GM18498 (cell line): Measurements from ENCODE around the gene DUSP6.

ENCODE experiments used
- ATAC-seq: cut with Tn5 transposase; IDR thresholded peaks from one replicate; pipeline ENCODE4 v1.9.1; 2021; ENCODE audit warnings: mild to moderate bottlenecking, moderate library complexity; ENCODE audit not compliant: unreplicated experiment

DUSP6 gene

DNA sequence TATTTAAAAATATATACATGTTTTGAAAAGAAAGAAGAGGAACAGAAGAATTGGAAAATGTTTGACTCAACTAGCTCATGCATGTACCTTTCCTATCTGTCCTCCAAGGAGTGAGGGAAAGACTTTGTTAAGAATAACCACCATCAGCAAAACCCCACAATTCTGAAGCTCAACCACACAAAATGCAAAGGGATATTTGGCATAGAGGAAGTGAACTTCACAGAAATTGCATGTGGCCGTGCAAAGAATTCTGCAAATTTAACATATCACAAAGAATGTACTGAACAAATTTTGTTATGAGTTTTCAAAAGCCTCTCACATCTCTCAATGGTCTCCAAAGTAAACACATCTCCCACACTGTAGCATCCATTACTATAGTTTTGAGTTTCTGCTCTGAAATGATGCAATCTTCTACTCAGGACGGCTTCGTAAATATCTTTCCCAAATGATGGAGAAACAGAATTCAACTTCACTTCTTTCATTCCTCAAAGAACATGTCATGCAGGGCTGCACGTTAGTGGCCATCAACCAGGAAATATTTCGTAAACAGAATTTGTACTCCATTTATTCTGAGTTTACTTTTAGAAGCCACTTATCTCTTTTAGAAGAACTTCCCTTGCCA, 17.6 kb downstream of the DUSP6 start:
- ATAC-seq: no peak

DNA sequence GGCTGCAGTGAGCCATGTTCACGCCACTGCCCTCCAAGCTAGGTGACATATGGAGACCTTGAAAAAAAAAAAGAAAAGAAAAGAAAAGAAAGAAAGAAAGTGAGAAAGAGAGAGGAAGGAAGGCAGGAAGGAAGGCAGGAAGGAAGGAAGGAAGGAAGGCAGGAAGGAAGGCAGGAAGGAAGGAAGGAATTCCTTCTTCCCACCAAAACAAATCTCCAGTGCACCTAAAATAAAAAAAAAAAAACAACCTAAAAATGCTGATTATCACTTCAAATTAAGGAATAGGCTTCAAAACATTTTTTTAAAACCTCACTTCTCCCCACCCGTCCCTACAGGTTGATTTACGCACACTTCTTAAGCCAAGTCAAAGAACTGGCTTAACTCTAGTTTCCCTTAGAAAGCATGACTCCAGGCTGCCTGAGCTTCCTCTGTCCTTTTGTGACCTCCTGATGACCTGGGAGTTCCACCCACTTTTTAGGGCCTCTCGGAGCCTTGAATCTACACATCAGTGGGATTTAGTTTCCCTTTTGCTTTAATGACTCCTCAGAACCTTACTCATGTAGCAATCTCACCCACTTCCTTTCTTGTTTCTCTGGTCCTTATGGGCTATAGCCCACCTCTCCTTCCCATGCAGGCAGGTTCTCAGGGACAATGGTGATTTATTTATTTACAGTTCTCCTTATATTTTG, 18.6 kb downstream of the DUSP6 start:
- ATAC-seq: peak; percentile 69

DNA sequence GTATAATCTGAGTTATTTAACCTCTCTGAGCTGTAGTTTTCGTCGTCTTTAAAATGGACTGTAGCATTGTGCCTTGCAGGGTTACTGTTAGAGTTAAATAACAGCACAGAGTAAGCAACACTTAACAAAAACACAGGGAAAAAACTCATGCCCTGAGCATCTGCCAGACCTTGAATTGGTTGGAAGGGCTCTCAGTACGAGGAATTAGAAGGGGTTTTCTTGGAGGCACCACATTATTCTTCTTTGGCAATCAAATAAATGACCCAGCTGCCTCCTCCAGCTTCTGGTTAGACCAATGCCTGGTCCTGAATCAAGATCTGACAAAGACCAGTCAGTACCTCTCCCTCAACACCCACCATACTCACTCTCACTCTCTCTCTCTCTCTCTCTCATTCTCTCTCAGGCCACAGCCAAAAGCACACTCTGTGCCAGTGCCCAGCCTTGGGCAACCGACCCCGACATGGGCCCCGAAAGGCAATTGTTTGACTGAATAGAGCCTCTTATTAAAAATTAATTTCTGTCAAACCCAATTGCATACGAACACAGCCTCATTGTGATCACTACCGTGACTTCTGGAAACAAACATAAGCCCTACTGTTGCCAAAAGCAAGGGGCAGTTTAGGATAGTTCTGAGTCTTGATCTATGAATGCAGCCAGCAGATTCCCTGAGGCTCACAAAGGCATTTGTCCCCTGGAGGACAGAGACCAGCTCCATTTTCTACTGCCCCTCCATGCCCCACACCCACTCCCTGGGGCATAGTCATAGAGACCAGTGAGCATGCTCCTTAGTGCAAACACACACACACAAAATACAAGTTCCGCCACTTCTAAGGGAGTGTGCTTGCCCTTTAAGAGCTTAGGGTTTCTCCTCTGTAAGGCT, 23.9 kb downstream of the DUSP6 start:
- ATAC-seq: no peak

DNA sequence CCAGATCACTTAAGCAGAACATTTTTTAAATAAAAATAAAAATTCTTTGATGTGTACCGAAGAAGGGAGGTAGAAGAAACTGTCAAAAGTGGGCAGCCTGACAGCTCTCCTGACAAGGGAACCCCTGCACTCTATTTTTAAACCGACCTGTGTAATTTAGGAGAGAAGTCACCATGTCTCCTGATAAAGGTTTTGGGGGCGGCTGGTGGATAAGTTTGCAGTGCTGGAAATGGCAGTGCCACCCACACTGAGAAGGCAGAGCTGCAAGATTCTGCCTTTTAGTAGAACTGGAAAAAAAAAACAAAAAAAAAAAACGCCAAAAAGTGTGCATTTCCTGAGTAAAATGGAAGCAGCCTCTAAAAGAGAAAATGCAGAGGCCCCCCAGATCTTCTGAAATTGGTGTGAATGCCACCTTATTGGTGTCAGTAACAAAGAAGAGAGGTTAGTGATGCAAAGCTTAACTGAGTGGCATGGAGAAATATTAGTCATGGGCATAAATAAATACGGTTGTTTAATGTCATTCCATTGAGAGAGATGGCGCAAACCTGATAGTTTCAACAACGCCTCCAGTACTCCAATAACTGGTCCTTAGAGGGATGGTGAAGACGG, 24.7 kb downstream of the DUSP6 start:
- ATAC-seq: no peak

DNA sequence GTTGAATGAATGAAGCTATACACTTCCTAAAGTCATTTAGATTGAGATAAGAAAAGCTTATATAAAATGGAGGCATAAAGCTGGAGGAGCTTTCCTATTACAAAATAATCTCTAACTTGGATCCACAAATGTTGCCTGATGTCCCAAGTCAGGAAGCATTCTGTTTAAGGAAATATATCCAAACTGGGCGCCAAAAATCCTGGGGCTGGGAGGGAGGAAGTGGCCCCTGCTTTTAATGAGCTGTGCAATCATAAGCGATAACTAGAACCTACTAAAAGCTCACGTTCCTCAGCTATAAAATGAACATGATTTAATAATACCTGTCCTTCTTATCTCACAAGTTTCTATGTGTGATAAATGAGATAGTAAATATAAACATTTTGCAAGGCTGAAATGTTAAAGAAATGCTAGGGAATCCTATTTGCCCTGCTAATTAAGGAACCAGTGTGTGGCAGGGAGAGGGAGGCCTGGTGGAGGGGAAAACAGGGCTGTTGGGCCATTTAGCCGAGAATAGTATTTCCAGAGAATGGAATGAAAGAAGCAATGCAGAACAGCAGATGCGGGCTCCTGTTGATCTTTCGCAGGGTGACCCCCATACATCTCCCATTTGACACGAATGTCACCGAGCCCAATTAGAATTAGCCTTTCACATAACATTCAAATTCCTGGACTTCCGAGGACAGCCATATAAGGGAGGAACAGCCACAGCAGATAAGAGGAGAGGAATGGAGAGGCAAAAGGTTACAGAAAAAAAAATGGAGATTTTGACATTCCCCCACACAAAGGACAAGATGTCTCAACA, 25.9 kb downstream of the DUSP6 start:
- no peak for ATAC-seq

DNA sequence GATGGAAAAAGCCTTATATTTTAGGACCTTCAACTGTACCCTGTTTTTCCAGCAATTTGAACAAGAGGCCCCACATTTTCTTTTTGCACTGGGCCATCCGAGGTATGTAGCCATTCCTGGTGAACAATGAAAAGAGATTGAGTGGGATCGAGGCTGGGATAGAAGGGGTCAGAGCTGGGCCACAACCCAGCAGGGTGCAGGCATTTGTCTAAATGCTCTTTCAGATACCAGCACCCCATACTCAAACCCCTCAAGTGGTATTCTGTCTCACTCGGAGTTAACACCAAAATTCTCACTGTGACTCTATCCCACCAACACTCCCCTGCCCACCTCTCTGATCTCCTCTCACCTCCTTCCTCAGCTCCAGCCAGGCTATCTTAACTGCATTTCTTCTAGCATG, 26.8 kb downstream of the DUSP6 start:
- ATAC-seq: no peak

DNA sequence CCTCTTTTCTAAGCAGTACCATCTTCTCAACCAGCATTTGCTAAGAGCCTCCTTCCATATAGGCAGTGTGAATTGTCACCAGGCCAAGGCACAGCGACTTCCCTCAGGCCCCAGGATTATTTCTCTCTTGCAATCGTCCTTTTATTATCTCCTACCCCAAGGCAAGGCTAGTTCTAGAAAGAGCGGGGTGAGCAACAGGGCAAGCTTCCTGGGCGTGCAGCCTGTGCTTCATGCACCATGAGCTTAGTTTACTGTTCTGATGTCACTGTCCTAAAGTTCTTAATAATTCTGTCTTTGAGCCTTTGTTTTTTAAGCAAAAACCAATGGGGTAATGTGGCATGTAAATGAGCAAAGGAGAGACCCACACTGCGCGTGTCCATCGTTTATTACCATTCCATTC, 27.9 kb downstream of the DUSP6 start:
- ATAC-seq: no peak

DNA sequence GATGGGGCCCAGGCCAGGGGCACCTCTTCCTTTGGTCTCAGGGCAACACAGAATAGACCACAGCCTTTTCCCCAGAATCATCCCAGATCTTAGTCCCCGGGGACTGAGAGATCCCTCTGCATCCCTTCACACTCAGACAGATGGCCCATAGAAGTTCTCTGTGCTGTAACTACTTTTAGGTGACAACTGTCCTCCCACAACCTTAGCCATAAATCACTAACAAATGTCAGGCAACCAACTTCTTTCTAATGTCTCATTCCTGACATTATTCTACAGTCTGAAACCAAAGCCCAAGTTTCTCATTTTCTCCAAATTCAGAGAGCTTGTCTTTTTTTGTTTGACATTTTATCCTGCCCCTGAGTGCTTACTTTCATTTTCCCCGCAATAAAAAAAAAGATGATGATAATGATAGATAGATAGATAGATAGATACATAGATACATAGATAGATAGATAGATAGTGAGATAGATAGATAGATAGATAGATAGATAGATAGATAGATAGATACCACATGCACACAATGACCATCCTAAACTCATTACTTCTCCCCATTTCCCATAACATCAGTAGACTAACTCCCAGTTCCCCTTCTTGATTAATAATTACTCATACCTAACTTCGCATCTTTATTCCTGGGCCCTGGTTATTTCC, 28.6 kb downstream of the DUSP6 start:
- no peak for ATAC-seq

DNA sequence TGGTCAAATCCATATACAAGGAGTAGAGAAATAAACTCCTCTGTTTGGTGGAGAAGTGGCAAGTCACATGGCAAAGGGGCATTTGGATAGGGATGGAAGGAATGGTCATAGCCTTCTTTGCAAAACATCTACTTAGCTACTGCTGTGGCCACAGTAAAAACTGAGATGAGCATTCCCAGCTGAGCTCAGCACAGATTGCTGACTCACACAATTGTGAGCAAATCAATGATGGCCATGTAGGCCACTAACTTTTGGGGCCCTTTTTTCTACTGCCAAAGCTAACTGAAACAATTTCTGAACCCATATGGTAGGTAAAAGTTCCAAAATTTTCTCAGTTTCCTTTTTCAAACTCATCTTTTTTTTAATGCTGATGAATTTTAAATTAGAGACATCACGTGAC, 31.6 kb downstream of the DUSP6 start:
- no peak for ATAC-seq

DNA sequence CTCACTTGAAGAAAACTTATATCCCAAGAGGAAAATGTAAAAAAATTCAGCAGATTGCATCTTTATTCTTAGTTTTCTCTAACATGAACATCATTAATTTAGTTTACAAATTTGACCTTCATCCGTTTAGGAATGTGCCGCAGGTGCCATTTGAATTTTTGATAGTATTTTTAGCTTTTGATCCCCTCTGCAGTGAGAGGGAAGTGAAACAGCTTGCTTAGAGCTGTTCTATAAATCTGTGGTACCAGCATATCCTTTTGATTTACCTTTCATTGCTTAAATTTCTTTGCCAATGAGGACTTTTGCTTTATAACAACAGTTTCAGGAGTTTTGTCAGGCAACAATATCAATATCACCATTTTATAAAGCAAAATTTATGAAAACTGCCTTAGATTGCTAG, 32.7 kb downstream of the DUSP6 start:
- no peak for ATAC-seq

DNA sequence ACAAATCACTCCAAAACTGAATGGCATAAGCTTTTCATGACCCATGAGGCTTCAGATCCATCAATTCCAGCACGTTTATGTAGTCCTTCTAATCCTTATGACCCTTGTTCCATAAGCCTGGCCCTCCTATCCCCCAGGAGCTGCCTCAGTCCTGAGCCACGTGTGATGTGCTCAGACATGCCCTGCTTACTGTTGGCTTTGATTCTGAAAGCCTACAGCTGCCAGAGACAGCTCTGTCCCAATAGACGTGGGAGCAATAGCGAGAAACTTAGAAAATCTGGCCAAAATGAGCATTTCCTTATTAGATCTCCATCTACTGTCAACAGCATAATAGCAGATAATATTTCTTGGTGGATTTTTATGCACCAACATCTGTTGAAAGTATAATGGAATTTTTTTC, 33.2 kb downstream of the DUSP6 start:
- ATAC-seq: no peak

DNA sequence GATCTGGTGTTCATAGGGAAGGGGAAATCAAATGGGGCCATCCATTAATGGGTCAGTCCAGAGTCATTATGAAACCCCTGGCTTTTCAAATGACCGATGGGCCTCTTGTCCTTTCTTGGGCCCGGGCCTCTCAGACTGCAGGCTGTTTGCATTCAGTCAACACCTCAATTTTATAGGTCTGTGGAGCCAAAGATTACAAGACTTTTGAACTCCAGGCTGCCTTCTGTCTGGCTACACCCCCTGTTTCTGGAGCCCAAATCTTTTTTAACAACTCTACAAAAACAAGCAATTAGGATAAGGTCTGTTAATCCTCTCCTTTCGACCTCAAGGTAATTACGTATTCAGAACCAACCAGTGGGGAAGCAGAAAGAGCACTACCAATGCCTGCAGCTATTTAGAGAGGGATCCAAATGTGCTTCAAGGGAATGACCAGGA, 35.6 kb downstream of the DUSP6 start:
- ATAC-seq: no peak

DNA sequence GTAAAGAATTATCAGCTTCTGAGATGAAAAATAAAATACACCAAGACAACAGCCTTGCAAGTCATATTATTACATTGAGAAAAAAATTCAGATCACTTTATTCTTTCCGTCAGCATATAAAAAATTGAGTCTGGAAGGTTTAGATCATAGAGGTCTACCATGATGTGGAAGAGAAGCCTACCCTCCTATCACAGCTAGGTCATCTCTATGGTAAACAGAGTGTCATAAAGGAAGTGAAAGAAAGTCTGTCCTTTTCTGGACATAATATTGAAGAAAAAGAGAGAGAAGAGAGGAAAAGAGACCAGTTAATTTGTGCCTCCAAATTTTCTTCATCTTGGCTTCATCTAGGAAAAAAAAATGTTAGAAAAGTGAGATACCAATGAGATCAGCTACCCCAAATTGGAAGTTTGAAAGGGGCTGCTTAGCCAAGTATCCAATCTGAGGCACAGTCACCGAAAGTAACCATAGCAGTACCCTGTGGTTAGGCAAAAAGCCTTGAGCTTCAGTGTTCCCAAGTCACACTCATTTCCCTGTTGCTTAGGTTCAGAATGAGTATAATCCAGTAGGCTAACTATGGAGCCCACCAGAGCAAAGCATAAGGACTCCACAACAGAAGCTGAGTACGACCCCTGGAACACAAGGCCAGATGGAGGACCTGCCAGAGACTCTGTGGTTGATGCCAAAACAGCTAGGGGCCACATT, 38.1 kb downstream of the DUSP6 start:
- no peak for ATAC-seq

DNA sequence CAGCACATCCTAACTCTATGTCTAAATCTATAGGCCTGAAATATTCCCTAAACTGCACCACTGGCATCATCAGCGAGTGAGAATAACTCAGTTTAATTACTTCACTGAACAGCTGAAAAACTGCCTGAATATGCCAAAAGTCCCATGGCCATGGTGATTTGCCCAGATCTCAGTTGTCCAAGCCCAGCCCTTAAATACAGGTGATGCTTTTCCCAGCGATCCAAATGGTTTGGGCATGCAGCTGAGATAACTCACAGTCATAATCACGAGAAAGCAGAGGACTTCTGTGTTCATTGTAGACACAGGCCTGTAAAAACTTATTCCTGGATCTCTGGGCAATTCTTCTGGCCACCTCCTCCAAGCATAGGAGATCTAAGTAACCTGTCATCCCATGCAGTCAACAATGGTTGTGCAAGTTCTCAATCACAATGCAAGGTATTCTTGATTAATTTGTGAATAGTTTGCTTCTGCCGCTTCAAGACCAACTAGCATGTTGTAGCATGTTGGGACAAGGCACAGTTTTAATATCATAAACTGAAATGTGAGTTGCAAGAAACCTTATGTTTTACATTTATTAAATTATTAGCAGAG, 40.5 kb downstream of the DUSP6 start:
- ATAC-seq: no peak

DNA sequence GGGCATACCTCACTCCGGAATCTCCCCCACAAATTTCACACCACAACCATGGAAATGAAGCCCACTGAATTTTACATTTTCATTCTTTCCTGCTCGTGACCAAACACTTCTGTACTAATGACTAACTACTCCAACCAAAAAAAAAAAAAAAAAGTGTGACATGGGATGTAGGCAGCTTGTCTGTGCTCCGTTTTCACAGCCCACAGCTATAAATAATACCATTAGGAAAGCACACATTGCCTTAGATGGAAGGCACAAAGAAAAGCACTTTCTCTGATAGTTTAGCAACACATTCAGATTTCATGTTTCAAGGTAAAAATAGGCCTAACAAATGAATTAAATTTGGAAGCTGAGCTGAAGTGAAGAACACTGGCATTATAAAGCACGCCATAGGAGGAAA, 42.5 kb downstream of the DUSP6 start:
- ATAC-seq: no peak

DNA sequence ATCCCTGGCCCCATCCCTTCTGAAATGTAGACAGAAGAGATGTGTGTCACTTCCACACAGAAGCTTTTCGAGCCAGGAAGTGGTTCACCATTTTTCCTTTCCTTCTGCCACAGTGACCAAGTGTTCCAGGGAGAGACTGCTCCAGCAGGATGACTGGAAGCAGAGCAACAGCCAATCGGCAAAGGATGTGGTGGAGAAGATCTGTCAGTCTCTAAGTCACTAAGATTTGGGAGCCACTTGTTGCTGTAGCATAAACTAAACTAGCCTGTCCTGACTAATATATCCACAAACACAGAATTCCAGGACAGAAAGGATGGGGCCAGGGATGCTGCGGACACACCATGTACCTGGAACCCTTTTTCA, 42.9 kb downstream of the DUSP6 start:
- ATAC-seq: no peak

DNA sequence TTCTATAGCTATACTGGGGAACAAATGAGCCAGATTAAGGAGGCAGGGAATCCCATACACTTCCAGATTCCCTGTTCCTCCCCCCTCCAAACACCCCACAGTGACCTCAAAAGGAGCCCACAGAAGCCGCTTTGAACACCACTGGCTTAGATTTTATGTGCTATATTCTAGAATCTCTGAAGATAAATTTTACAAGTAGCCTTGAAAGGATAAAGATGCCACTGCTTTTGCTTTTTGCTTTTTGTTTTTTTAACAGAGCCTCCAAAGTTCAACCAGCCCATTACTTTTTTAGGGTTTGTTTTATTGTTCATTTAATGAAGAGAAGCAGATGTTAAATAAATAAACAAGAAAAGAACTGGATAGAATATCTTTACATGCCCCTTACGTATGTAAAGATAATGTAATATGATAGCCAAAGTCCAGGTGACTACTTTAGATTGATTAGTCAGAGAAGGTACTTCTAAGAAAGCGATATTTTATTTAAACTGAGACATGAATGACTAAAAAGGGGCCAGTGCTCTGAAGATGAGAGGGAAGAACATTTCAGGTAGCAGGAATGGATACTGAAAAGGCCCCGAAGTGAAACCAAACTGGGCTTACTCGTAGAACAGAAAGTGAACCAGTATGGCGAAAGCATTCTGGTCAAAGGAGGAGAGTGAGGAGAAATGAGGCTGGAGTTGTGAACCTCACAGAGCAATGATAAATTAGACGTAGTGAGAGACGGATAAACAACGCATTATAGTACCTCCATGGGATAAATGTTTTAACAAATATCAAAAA, 44.6 kb downstream of the DUSP6 start:
- no peak for ATAC-seq

DNA sequence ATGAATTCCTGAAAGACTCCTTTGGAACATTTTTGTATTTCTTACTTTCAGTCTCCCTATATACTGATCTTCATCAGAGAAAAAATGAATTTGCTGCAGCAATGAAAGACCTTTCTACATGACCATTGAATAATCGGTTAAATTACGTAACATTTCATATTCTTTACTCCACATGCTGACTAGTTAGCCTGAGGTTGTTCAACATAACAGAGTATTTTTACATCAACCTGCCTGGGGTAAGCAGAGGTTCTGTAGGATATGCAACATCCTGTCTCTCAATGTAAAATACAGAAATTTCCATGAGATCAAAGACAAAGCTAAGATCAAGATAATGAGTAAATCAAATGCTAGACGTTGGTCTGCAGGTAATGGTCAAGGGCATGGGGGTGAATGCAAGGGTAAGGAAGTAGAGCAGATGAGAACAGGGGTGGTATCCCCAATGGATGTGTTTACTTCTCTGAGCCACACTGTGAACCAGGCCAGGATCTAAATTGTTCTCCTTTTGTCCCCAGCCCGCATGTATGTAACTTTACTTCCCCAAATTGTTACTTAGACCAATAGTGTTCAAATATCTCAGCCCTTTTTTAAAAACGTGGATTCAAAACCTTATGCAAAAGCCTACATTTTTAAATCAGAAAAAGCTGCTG, 45.4 kb downstream of the DUSP6 start:
- no peak for ATAC-seq
